ENCODE data around the gene QPRT.

DNA sequence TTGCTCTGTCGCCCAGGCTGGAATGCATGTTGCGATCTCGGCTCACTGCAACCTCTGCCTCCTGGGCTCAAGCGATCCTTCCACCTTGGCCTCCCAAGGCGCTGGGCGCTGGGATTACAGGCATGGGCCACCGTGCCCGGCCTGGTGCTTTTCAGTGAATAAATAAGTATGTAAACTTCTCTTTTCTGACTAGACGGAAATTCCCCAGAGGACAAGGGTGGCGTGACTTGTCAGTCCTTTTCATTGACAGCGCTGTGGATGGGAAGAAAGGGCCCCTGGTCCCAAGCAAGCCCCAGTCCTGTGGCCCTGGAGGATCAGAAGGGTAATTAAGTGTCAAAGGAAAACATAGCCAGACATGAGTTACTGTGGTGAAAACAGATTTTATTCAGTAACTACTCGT, 25.5 kb upstream of the QPRT start:
- TF ChIP-seq, protein P1, sequence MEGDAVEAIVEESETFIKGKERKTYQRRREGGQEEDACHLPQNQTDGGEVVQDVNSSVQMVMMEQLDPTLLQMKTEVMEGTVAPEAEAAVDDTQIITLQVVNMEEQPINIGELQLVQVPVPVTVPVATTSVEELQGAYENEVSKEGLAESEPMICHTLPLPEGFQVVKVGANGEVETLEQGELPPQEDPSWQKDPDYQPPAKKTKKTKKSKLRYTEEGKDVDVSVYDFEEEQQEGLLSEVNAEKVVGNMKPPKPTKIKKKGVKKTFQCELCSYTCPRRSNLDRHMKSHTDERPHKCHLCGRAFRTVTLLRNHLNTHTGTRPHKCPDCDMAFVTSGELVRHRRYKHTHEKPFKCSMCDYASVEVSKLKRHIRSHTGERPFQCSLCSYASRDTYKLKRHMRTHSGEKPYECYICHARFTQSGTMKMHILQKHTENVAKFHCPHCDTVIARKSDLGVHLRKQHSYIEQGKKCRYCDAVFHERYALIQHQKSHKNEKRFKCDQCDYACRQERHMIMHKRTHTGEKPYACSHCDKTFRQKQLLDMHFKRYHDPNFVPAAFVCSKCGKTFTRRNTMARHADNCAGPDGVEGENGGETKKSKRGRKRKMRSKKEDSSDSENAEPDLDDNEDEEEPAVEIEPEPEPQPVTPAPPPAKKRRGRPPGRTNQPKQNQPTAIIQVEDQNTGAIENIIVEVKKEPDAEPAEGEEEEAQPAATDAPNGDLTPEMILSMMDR (IDR thresholded peaks at IDR 0.05; ENCODE audit: low read length): no peak
- TF ChIP-seq EZH2phosphoT487 (IDR thresholded peaks at IDR 0.05; ENCODE audit: low read length): no peak
